ENCODE data around the gene SLC1A4.

The SLC1A4 gene

GRCh38 chr2:64980183-64980582 lies 9.0 kb upstream of the SLC1A4 start:
- Histone ChIP-seq H2AFZ (ENCODE audit: low read length) (no peak overlapping the region), H4K20me1 (ENCODE audit: insufficient read depth, low read length) (no peaks in the 10 kb centered on the region), H3K27me3 (replicated peaks; ENCODE audit: insufficient read depth, low read length) (no peaks in the 10 kb centered on the region), H3K9ac (ENCODE audit: low read length) (no peak overlapping the region), H3K79me2 (ENCODE audit: low read length) (no peaks in the 10 kb centered on the region), H3K4me2 (ENCODE audit: low read depth, low read length) (peak overlapping the region; percentile 17; the same call in 1 of the 2 replicates), H3K9me3 (replicated peaks; ENCODE audit: insufficient read depth, low read length) (no peaks in the 10 kb centered on the region), H3K4me3 (ENCODE audit: low read length) (no peak overlapping the region), H3K9me2 (replicated peaks; ENCODE audit: insufficient read depth, low read length) (no peaks in the 10 kb centered on the region), H3F3A (ENCODE audit: insufficient read depth, low read length) (peaks cover 16% of the 10 kb centered on the region), H3K36me3 (replicated peaks; ENCODE audit: insufficient read depth, low read length) (no peaks in the 10 kb centered on the region), H3K4me1 (ENCODE audit: low read length) (peaks cover 31% of the 10 kb centered on the region), H3K27ac (ENCODE audit: low read length) (peak overlapping the region; percentile 26; the same call in 1 of the 2 replicates)
- no peak for DNase-seq
- no peak for TF ChIP-seq CTCF (IDR thresholded peaks at IDR 0.05; ENCODE audit: low read length)
- no peak for TF ChIP-seq EZH2 (optimal IDR thresholded peaks at IDR 0.05; ENCODE audit: low read depth, low read length)
- TF ChIP-seq EZH2phosphoT487 (IDR thresholded peaks at IDR 0.05; ENCODE audit: low read length): no peak

- H2AFZ ChIP-seq (ENCODE audit: low read length): no peak overlapping the region
- peaks cover 38% of the 10 kb centered on the region for H3K4me1 ChIP-seq (ENCODE audit: low read length)
- no peak overlapping the region for H3K4me2 ChIP-seq (ENCODE audit: low read depth, low read length)
- no peaks in the 10 kb centered on the region for H4K20me1 ChIP-seq (ENCODE audit: insufficient read depth, low read length)
- peaks cover 19% of the 10 kb centered on the region for H3F3A ChIP-seq (ENCODE audit: insufficient read depth, low read length)
- H3K9me2 ChIP-seq (replicated peaks; ENCODE audit: insufficient read depth, low read length): no peaks in the 10 kb centered on the region
- no peak overlapping the region for H3K27ac ChIP-seq (ENCODE audit: low read length)
- peaks cover 12% of the 10 kb centered on the region; the same call in 1 of the 2 replicates for H3K79me2 ChIP-seq (ENCODE audit: low read length)
- DNase-seq: no peak
- no peaks in the 10 kb centered on the region for H3K27me3 ChIP-seq (replicated peaks; ENCODE audit: insufficient read depth, low read length)
- no peaks in the 10 kb centered on the region for H3K9me3 ChIP-seq (replicated peaks; ENCODE audit: insufficient read depth, low read length)
- H3K9ac ChIP-seq (ENCODE audit: low read length): no peak overlapping the region
- H3K36me3 ChIP-seq (replicated peaks; ENCODE audit: insufficient read depth, low read length): no peaks in the 10 kb centered on the region
- TF ChIP-seq CTCF (IDR thresholded peaks at IDR 0.05; ENCODE audit: low read length): no peak
- no peak for TF ChIP-seq EZH2 (optimal IDR thresholded peaks at IDR 0.05; ENCODE audit: low read depth, low read length)
- no peak for TF ChIP-seq EZH2phosphoT487 (IDR thresholded peaks at IDR 0.05; ENCODE audit: low read length)
- H3K4me3 ChIP-seq (ENCODE audit: low read length): no peak overlapping the region
Observed at GRCh38 chr2:64982311-64982857, 6.8 kb upstream of the SLC1A4 start.

DNA sequence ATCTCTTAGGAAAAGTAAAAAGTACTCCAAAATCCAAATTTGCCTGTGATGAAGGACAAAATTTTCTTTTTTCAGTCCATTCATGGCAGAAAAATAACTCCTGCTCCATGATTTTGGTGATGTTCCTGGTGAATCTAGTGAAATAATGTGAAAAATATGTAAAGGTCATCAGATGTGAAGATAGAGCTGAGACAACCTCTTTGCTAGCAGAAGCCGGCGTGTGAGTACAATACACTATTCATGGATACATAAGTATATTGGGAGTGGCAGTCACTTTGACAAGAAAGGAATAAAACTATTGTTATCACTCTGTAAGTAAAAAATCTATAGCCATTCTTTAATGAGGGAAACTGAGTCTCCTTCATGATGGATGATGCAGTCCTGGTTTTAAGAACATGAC lies 6.3 kb upstream of the SLC1A4 start:
- no peaks in the 10 kb centered on the region for H4K20me1 ChIP-seq (ENCODE audit: insufficient read depth, low read length)
- H3K4me3 ChIP-seq (ENCODE audit: low read length): no peak overlapping the region
- no peaks in the 10 kb centered on the region for H3K36me3 ChIP-seq (replicated peaks; ENCODE audit: insufficient read depth, low read length)
- H3K9me2 ChIP-seq (replicated peaks; ENCODE audit: insufficient read depth, low read length): no peaks in the 10 kb centered on the region
- peaks cover 19% of the 10 kb centered on the region for H3F3A ChIP-seq (ENCODE audit: insufficient read depth, low read length)
- no peak overlapping the region for H2AFZ ChIP-seq (ENCODE audit: low read length)
- H3K4me2 ChIP-seq (ENCODE audit: low read depth, low read length): no peak overlapping the region
- H3K9me3 ChIP-seq (replicated peaks; ENCODE audit: insufficient read depth, low read length): no peaks in the 10 kb centered on the region
- no peak overlapping the region for H3K27ac ChIP-seq (ENCODE audit: low read length)
- H3K27me3 ChIP-seq (replicated peaks; ENCODE audit: insufficient read depth, low read length): no peaks in the 10 kb centered on the region
- H3K4me1 ChIP-seq (ENCODE audit: low read length): peaks cover 34% of the 10 kb centered on the region
- H3K9ac ChIP-seq (ENCODE audit: low read length): no peak overlapping the region
- TF ChIP-seq CTCF (IDR thresholded peaks at IDR 0.05; ENCODE audit: low read length) (no peak), EZH2 (optimal IDR thresholded peaks at IDR 0.05; ENCODE audit: low read depth, low read length) (no peak), EZH2phosphoT487 (IDR thresholded peaks at IDR 0.05; ENCODE audit: low read length) (no peak)
- peaks cover 14% of the 10 kb centered on the region for H3K79me2 ChIP-seq (ENCODE audit: low read length)
- DNase-seq: no peak
